ENCODE data around the gene KDF1. TPM values are rescaled to one million over a fixed set of nuclear protein-coding genes. Genes with fewer than 3 reads are reported as not detected.

The KDF1 gene
- total and polyA plus RNA-seq, 4 donors = 1.0 to 4.6 (median 1.8) TPM

DNA sequence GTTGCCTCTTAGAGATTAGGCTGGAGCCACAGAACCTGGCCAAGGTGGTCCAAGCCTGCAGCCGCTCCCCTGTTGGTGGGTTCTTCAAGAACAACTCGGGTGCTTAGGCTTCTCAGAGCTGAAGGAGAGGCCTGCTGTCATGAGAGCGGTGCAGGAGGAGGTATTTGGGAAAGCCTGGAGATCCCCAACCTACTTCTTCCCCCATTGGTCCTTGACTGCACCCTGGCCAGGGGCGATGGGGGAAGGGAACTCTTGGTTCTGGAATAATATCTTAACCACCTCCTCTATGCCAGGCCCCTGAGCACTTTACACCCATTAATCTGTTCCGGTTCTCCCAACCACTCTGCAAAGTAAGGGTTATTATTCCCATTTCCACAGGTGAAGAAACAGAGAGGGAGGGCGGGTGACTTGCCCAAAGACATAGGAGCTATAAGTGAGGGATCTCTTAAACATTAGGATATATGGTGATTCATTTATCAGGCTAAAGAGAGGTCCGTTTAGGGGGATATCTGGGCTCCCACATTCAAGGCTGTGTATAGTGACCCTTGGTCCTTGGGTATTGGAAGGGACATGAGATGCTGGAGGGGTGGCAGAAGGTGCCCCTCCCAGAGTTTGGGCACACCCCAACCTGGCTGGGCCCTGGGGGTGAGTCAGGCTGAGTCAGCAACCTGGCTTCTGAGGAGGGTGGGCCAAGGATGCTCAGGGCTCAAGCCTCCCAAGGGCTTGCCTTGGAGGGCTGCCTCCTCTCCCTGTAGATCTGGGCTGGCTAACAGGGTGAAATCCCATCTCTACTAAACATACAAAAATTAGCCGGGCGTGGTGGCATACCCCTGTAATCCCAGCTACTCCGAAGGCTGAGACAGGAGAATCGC is 38.4 kb upstream of the KDF1 start (continued):
- TF ChIP-seq JUND (IDR thresholded peaks at IDR 0.05) (no peak), RAD21 (IDR thresholded peaks at IDR 0.05) (no peak)

DNA sequence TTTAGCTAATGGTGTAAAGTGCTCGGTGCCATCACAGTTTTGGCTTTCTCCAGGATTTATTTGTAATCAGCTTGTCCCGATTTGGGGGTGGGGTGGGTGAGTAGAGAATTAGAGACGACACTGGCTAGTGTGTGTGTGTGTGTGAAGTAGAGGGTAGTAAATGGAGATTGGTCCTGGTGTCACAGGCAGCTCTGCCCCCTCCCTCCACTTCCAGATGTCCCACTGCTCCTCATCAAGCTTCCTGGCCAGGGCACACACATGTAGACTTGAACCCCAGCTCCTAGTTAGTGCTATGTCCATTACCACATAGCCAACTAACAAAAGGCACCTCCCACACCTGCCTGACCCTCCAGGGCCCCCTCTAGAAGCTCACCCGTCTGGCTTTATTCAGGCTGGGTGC is 36.4 kb upstream of the KDF1 start:
- Histone ChIP-seq H3K4me3 (ENCODE audit: low read depth in 1 of 3, low read length in 3 of 3) (no peak overlapping the region), H3K36me3 (ENCODE audit: control insufficient read depth in 4 of 4, insufficient read depth in 3 of 4, low read depth in 1 of 4, low read length in 3 of 4) (no peaks in the 10 kb centered on the region), H3K27me3 (ENCODE audit: control insufficient read depth in 4 of 4, insufficient read depth in 4 of 4, low read length in 3 of 4) (no peaks in the 10 kb centered on the region), H3K4me1 (ENCODE audit: control insufficient read depth in 4 of 4, insufficient read depth in 4 of 4, low read length in 3 of 4) (peaks cover 6 to 23% (median 10%) of the 10 kb centered on the region in 4 donors), H3K9me3 (ENCODE audit: control insufficient read depth in 4 of 4, low read length in 3 of 4) (no peaks in the 10 kb centered on the region), H3K9ac (ENCODE audit: low read depth in 1 of 2, low read length in 2 of 2) (no peak overlapping the region), H3K27ac (ENCODE audit: low read depth in 1 of 2, low read length in 2 of 2) (no peak overlapping the region)
- DNase-seq (ENCODE audit: low spot score) = no peak
- 90% methylated on average over 4 of the region's 4 CpGs for WGBS
- TF ChIP-seq HNF4G (IDR thresholded peaks at IDR 0.05) = no peak
- TF ChIP-seq, protein P1, sequence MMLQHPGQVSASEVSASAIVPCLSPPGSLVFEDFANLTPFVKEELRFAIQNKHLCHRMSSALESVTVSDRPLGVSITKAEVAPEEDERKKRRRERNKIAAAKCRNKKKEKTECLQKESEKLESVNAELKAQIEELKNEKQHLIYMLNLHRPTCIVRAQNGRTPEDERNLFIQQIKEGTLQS (IDR thresholded peaks at IDR 0.05) = no peak
- TF ChIP-seq YY1 (IDR thresholded peaks at IDR 0.05) = no peak
- no peak for TF ChIP-seq JUND (IDR thresholded peaks at IDR 0.05)
- TF ChIP-seq RAD21 (IDR thresholded peaks at IDR 0.05) = no peak
- no peak for TF ChIP-seq GABPA (IDR thresholded peaks at IDR 0.05 in 1 of 2, conservative IDR thresholded peaks at IDR 0.05 in 1 of 2)
- TF ChIP-seq, protein P2, sequence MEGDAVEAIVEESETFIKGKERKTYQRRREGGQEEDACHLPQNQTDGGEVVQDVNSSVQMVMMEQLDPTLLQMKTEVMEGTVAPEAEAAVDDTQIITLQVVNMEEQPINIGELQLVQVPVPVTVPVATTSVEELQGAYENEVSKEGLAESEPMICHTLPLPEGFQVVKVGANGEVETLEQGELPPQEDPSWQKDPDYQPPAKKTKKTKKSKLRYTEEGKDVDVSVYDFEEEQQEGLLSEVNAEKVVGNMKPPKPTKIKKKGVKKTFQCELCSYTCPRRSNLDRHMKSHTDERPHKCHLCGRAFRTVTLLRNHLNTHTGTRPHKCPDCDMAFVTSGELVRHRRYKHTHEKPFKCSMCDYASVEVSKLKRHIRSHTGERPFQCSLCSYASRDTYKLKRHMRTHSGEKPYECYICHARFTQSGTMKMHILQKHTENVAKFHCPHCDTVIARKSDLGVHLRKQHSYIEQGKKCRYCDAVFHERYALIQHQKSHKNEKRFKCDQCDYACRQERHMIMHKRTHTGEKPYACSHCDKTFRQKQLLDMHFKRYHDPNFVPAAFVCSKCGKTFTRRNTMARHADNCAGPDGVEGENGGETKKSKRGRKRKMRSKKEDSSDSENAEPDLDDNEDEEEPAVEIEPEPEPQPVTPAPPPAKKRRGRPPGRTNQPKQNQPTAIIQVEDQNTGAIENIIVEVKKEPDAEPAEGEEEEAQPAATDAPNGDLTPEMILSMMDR (IDR thresholded peaks at IDR 0.05; ENCODE audit: low read depth, low read length, missing input control) = no peak
- no peak for TF ChIP-seq HNF4A (conservative IDR thresholded peaks at IDR 0.05)
- TF ChIP-seq SP1 (IDR thresholded peaks at IDR 0.05) = no peak
- TF ChIP-seq, protein P3, sequence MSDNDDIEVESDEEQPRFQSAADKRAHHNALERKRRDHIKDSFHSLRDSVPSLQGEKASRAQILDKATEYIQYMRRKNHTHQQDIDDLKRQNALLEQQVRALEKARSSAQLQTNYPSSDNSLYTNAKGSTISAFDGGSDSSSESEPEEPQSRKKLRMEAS (IDR thresholded peaks at IDR 0.05) = no peak
- TF ChIP-seq FOXA2 (IDR thresholded peaks at IDR 0.05) = no peak
- TF ChIP-seq RXRA (IDR thresholded peaks at IDR 0.05) = no peak
- TF ChIP-seq FOXA1 (IDR thresholded peaks at IDR 0.05) = no peak
- TF ChIP-seq NR2F2 (IDR thresholded peaks at IDR 0.05) = no peak
- TF ChIP-seq, protein P4, sequence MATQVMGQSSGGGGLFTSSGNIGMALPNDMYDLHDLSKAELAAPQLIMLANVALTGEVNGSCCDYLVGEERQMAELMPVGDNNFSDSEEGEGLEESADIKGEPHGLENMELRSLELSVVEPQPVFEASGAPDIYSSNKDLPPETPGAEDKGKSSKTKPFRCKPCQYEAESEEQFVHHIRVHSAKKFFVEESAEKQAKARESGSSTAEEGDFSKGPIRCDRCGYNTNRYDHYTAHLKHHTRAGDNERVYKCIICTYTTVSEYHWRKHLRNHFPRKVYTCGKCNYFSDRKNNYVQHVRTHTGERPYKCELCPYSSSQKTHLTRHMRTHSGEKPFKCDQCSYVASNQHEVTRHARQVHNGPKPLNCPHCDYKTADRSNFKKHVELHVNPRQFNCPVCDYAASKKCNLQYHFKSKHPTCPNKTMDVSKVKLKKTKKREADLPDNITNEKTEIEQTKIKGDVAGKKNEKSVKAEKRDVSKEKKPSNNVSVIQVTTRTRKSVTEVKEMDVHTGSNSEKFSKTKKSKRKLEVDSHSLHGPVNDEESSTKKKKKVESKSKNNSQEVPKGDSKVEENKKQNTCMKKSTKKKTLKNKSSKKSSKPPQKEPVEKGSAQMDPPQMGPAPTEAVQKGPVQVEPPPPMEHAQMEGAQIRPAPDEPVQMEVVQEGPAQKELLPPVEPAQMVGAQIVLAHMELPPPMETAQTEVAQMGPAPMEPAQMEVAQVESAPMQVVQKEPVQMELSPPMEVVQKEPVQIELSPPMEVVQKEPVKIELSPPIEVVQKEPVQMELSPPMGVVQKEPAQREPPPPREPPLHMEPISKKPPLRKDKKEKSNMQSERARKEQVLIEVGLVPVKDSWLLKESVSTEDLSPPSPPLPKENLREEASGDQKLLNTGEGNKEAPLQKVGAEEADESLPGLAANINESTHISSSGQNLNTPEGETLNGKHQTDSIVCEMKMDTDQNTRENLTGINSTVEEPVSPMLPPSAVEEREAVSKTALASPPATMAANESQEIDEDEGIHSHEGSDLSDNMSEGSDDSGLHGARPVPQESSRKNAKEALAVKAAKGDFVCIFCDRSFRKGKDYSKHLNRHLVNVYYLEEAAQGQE (IDR thresholded peaks at IDR 0.05) = no peak
- TF ChIP-seq TAF1 (conservative IDR thresholded peaks at IDR 0.05) = no peak
- TF ChIP-seq EGR1 (IDR thresholded peaks at IDR 0.05; ENCODE audit: low read depth in 2 of 2) = no peak
